ENCODE data around the gene SLC5A10. TPM values are rescaled to one million over a fixed set of nuclear protein-coding genes. Genes with fewer than 3 reads are reported as not detected.
A peak's percentile ranks its signal among the peaks of the same experiment; 100 is the strongest.

SLC5A10 gene
- polyA plus RNA-seq, 1 donor (not counting 4 experiments of a cell fraction or from before 2014, with no cell fraction given): not detected

GRCh38 chr17:18962494-18962815, 10.5 kb downstream of the SLC5A10 start:
- H3K79me2 ChIP-seq (ENCODE audit: control insufficient read depth, insufficient read depth, low read length): no peaks in the 10 kb centered on the region
- no peaks in the 10 kb centered on the region for H3K27me3 ChIP-seq (ENCODE audit: control insufficient read depth, extremely low read depth, insufficient read depth, low read length)
- H3K9me3 ChIP-seq (ENCODE audit: control insufficient read depth, low read depth, low read length): no peaks in the 10 kb centered on the region
- no peak for DNase-seq (ENCODE audit: low read depth, low spot score)
- H3K9me1 ChIP-seq (ENCODE audit: control insufficient read depth, extremely low read depth, insufficient read depth, low read length): no peaks in the 10 kb centered on the region
- peak overlapping the region; percentile 22 for H3K9ac ChIP-seq (ENCODE audit: control insufficient read depth, extremely low read depth, insufficient read depth, low read length)
- no peak overlapping the region for H3K27ac ChIP-seq (ENCODE audit: control insufficient read depth, insufficient read depth, low read length)
- no peak for TF ChIP-seq EZH2 (IDR thresholded peaks at IDR 0.05; ENCODE audit: low read length)
- no peak for TF ChIP-seq CTCF (optimal IDR thresholded peaks at IDR 0.05 in 1 of 3, IDR thresholded peaks at IDR 0.05 in 1 of 3, conservative IDR thresholded peaks at IDR 0.05 in 1 of 3; ENCODE audit: extremely low read depth in 1 of 3, insufficient read depth in 2 of 3, low read length in 3 of 3)
- H3K4me2 ChIP-seq (ENCODE audit: control insufficient read depth, extremely low read depth, insufficient read depth, low read depth, low read length): no peak overlapping the region
- dilution Hi-C loops (cut with MboI; ENCODE audit: extremely low pct_ligation_motif_present, low sequenced_read_pairs): no loop called here
- H3K4me1 ChIP-seq (ENCODE audit: control insufficient read depth, extremely low read depth, insufficient read depth, low read length): peaks cover 17% of the 10 kb centered on the region
- H3K4me3 ChIP-seq (ENCODE audit: control insufficient read depth in 2 of 3, extremely low read depth in 1 of 3, insufficient read depth in 2 of 3, low read depth in 1 of 3, low read length in 3 of 3): no peak overlapping the region
- no peak for FAIRE-seq
- H2AFZ ChIP-seq (ENCODE audit: control insufficient read depth, low read length): no peak overlapping the region
- H4K20me1 ChIP-seq (ENCODE audit: control insufficient read depth, extremely low read depth, insufficient read depth, low read length): no peaks in the 10 kb centered on the region
- H3K36me3 ChIP-seq (ENCODE audit: control insufficient read depth in 2 of 2, extremely low read depth in 1 of 2, insufficient read depth in 2 of 2, low read length in 2 of 2): no peaks in the 10 kb centered on the region

GRCh38 chr17:18963126-18964017, 11.4 kb downstream of the SLC5A10 start:
- Histone ChIP-seq H3K4me2 (ENCODE audit: control insufficient read depth, extremely low read depth, insufficient read depth, low read depth, low read length) (no peak overlapping the region), H3K4me1 (ENCODE audit: control insufficient read depth, extremely low read depth, insufficient read depth, low read length) (peaks cover 26% of the 10 kb centered on the region), H3K4me3 (ENCODE audit: control insufficient read depth in 2 of 3, extremely low read depth in 1 of 3, insufficient read depth in 2 of 3, low read depth in 1 of 3, low read length in 3 of 3) (no peak overlapping the region), H3K79me2 (ENCODE audit: control insufficient read depth, insufficient read depth, low read length) (no peaks in the 10 kb centered on the region), H3K9ac (ENCODE audit: control insufficient read depth, extremely low read depth, insufficient read depth, low read length) (no peak overlapping the region), H3K27ac (ENCODE audit: control insufficient read depth, insufficient read depth, low read length) (no peak overlapping the region), H3K9me1 (ENCODE audit: control insufficient read depth, extremely low read depth, insufficient read depth, low read length) (peaks cover 2% of the 10 kb centered on the region), H3K9me3 (ENCODE audit: control insufficient read depth, low read depth, low read length) (no peaks in the 10 kb centered on the region), H2AFZ (ENCODE audit: control insufficient read depth, low read length) (no peak overlapping the region), H4K20me1 (ENCODE audit: control insufficient read depth, extremely low read depth, insufficient read depth, low read length) (peaks cover 2% of the 10 kb centered on the region), H3K36me3 (ENCODE audit: control insufficient read depth in 2 of 2, extremely low read depth in 1 of 2, insufficient read depth in 2 of 2, low read length in 2 of 2) (no peaks in the 10 kb centered on the region), H3K27me3 (ENCODE audit: control insufficient read depth, extremely low read depth, insufficient read depth, low read length) (no peaks in the 10 kb centered on the region)
- no peak for TF ChIP-seq CTCF (optimal IDR thresholded peaks at IDR 0.05 in 1 of 3, IDR thresholded peaks at IDR 0.05 in 1 of 3, conservative IDR thresholded peaks at IDR 0.05 in 1 of 3; ENCODE audit: extremely low read depth in 1 of 3, insufficient read depth in 2 of 3, low read length in 3 of 3)
- TF ChIP-seq EZH2 (IDR thresholded peaks at IDR 0.05; ENCODE audit: low read length): no peak
- FAIRE-seq (no peak), DNase-seq (ENCODE audit: low read depth, low spot score) (no peak)
- dilution Hi-C loops (cut with MboI; ENCODE audit: extremely low pct_ligation_motif_present, low sequenced_read_pairs): no loop called here

All from keratinocyte (primary cell).